Mucosa of stomach (tissue), 1 donor: ENCODE data around the gene SVIL.
"Not testable (repeated sequence)": the region's sequence is repeated elsewhere in the genome, so short reads cannot be mapped to it uniquely, and the experiment has no call there.

Source experiments
- H3K27me3 ChIP-seq: one replicate; pipeline ENCODE4 v1.7.0; 2013; ENCODE audit warnings: mild to moderate bottlenecking, low read length; ENCODE audit not compliant: control insufficient read depth, insufficient read depth
- H3K36me3 ChIP-seq: one replicate; pipeline ENCODE4 v1.7.0; 2013; ENCODE audit warnings: low read length; ENCODE audit not compliant: control insufficient read depth, insufficient read depth
- H3K4me1 ChIP-seq: one replicate; pipeline ENCODE4 v1.7.0; 2013; ENCODE audit warnings: mild to moderate bottlenecking, low read length; ENCODE audit not compliant: control insufficient read depth, insufficient read depth
- H3K4me3 ChIP-seq: one replicate; pipeline ENCODE4 v1.7.0; 2013; ENCODE audit warnings: low read length
- H3K9ac ChIP-seq: one replicate; pipeline ENCODE4 v1.7.0; 2013; ENCODE audit warnings: mild to moderate bottlenecking, low read length, moderate library complexity
- H3K9me3 ChIP-seq: one replicate; pipeline ENCODE4 v1.7.0; 2013; ENCODE audit warnings: mild to moderate bottlenecking, low read length, moderate library complexity; ENCODE audit not compliant: control insufficient read depth
- donor health status: Pancreatic carcinoma.

The SVIL gene

DNA sequence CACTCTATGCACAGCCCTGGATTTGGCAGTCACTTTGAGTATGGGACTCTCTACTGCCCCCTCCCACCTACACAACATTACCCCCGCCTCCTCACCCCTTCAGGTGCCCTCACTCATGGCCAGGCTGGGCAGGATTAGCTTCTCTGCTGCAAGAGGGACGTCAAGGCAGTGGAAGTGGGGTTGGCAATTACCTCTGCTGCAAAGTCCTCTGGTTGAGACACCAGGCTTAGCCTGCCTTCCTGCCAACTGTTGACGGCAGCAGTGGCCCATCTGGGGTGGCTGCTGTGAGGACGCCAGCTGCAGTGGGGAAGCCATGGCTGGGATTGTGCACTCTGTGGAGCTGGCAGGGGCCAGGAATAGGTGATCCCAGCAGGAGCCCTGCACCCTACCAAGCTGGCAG, 26.7 kb downstream of the SVIL start:
- Histone ChIP-seq H3K4me1 (no peaks in the 10 kb centered on the region), H3K9me3 (no peaks in the 10 kb centered on the region), H3K4me3 (no peak overlapping the region), H3K36me3 (no peaks in the 10 kb centered on the region), H3K9ac (no peak overlapping the region), H3K27me3 (no peaks in the 10 kb centered on the region)

DNA sequence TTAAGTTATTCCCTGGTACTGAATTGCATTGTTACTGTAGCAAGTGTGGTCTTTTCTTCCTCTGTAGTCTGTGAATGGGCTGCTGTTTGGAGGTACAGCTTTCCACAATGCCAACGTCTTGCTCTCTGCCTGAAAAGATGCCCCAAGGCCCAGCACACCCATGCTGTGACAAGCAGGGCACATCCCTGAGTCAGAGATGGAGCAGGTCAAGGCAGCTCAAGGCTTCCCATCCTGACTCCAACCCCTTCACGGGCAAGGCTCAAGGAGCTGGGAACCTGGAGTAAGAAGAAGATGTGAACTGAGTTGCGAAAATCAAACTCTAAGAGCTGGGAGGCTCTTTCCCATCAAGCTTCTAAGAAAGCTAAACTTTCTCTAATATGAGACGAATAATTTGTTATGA, 27.2 kb downstream of the SVIL start:
- Histone ChIP-seq H3K9me3 (no peaks in the 10 kb centered on the region), H3K9ac (no peak overlapping the region), H3K4me1 (no peaks in the 10 kb centered on the region)

DNA sequence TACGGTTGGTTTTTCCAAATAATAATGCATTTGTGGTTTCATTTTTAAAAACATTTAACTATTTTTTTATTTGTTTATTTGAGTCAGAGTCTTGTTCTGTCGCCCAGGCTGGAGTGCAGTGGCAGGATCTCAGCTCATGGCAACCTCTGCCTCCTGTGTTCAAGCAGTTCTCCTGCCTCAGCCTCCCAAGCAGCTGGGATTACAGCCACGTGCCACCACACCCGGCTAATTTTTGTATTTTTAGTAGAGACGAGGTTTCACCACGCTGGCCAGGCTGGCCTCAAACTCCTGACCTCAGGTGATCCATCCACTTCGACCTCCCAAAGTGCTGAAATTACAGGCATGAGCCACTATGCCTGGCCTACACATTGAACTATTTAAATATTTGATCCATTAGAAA, 28.1 kb downstream of the SVIL start:
- not testable (repeated sequence) for H3K27me3 ChIP-seq, H3K9ac ChIP-seq, H3K9me3 ChIP-seq, H3K4me3 ChIP-seq, H3K4me1 ChIP-seq, H3K36me3 ChIP-seq

More for the DNA sequence above, 27.2 kb downstream of the SVIL start:
- Histone ChIP-seq H3K4me3 (no peak overlapping the region), H3K36me3 (no peaks in the 10 kb centered on the region), H3K27me3 (no peaks in the 10 kb centered on the region)

DNA sequence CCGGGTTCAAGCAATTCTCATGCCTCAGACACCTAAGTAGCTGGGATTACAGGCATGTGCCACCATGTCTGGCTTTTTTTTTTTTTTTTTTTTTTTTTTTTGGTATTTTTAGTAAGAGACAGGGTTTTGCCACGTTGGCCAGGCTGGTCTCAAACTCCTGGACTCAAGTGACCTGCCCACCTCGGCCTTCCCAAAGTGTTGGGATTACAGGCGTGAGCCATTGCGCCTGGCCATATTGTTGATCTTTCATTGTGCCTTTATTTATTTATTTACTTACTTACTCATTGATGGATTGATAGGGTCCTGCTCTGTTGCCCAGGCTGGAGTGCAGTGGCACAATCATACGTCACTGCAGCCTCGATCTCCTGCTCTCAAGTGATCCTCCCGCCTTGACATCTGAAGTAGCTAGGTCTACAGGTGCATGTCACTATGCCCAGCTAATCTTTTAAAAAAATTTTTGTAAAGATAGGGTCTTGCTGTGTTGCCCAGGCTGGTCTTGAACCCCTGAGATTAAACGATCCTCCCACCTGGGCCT, 30.4 kb downstream of the SVIL start:
- Histone ChIP-seq H3K9me3 (no peaks in the 10 kb centered on the region), H3K36me3 (no peaks in the 10 kb centered on the region), H3K4me3 (no peak overlapping the region), H3K27me3 (no peaks in the 10 kb centered on the region), H3K9ac (no peak overlapping the region), H3K4me1 (no peaks in the 10 kb centered on the region)

DNA sequence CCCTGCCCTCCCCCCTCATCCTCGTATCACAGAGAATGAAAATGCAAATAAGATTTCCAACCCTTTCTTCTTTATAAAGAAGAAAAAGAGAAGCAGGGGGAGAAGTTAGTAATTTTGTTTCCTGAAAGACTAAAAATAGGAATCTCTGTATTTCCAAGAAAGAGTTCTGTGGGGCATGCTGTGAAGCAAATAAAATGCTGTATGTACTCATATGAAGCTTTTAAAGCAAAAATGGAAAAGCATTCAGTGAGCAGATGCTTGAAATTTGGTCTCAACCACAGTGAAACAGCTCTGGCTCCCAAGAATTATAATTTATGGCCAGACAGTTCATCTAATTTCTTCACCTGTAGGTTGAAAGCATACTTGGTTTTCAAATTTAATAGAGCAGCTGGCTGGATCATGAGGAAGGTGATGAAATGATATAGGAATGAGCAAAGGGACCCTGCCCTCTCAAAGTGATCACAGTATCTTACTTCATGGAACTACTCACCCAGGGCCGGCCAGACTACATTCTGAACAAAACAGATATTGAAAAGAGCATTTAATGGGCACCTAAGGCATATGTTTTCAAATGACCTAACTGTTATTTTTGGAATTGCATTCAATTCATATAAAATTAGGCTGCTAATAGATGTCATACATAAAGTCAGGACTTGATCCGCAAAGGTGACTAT, 31.4 kb downstream of the SVIL start:
- Histone ChIP-seq H3K27me3 (no peaks in the 10 kb centered on the region), H3K4me1 (no peaks in the 10 kb centered on the region), H3K36me3 (no peaks in the 10 kb centered on the region), H3K9me3 (no peaks in the 10 kb centered on the region), H3K4me3 (no peak overlapping the region), H3K9ac (no peak overlapping the region)

DNA sequence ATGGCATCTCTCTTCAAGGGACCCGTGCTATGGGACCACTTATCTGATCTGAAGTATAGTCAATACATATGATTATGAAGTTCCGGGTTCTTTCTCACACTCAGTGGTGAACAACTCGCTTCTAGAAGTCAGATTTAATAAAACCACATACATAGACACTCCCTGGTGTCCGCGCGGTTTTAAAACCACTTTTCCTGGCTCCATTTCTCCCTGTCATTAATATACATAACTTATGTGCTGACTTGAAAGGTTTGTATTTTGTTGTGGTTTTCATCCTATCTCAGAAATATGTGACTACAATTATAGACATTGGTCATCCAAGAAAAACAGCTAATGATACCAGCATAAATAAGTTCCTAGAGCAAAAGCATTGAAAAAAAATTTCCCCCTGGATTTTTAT, 34.0 kb downstream of the SVIL start:
- Histone ChIP-seq H3K27me3 (no peaks in the 10 kb centered on the region), H3K4me3 (no peak overlapping the region), H3K9ac (no peak overlapping the region), H3K36me3 (no peaks in the 10 kb centered on the region), H3K9me3 (no peaks in the 10 kb centered on the region), H3K4me1 (no peaks in the 10 kb centered on the region)

DNA sequence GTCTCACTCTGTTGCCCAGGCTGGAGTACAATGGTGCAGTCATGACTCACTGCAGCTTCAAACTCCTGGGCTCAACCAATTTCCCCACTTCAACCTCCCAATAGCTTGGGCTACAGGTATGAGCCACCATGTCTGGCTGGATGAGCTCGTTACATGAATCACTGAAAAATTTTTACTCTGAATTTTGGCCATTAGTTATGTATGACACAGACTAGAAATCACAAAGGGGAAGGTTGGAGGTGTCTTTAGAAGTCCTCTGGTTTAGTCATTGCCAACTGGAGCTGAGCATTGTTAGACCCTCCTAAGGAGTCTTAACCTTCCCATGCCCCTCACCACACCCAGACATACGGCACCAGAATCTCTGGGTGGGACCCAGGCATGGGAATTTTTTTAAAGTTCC, 34.7 kb downstream of the SVIL start:
- no peaks in the 10 kb centered on the region for H3K9me3 ChIP-seq
- no peak overlapping the region for H3K4me3 ChIP-seq
- no peaks in the 10 kb centered on the region for H3K27me3 ChIP-seq
- H3K9ac ChIP-seq = no peak overlapping the region
- no peaks in the 10 kb centered on the region for H3K4me1 ChIP-seq
- no peaks in the 10 kb centered on the region for H3K36me3 ChIP-seq

DNA sequence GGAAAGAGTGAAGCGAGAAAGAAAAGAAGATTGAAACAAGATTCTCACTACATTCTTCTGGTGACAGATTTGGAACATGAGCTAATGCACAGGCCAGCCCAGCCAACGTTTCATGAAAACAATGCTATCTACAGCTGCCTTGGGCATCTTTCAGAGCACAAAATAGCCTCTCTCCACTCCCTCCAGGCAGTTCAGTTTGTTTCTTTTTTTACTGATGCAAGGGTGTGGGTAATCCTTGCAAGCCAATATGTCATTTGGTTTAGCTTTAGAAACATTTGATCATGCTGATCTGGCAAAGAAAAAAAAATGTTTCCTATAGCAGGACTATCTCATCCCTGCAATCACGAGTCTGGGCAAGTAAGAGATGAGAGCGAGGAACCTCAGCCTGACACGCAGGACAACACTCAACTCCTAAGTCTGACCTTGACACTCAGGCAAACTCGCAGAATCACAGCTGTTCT, 35.9 kb downstream of the SVIL start:
- H3K27me3 ChIP-seq = no peaks in the 10 kb centered on the region
- no peak overlapping the region for H3K9ac ChIP-seq
- no peaks in the 10 kb centered on the region for H3K4me1 ChIP-seq
- H3K4me3 ChIP-seq = no peak overlapping the region
- H3K9me3 ChIP-seq = no peaks in the 10 kb centered on the region
- no peaks in the 10 kb centered on the region for H3K36me3 ChIP-seq

DNA sequence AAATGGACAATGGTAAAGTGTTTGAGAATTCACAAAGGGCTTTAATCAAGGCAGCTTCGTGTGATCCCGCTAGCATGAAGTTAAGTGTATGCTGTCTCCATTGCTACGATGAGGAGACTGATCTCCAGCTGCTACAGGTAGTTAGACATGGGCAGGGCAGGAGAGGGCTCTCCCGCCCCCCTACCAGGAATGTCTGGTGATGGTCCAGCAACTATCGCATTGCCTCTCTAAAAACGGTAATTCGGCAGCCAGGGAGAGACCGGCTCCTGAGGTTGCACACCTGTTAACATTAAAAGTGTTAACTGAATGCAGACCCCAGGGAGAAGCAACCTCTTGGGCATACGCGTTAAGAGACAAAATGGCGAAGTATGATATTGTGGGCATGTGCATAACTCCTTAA, 37.9 kb downstream of the SVIL start:
- H3K4me3 ChIP-seq = no peak overlapping the region
- no peaks in the 10 kb centered on the region for H3K27me3 ChIP-seq
- no peaks in the 10 kb centered on the region for H3K36me3 ChIP-seq
- no peaks in the 10 kb centered on the region for H3K9me3 ChIP-seq
- no peak overlapping the region for H3K9ac ChIP-seq
- no peaks in the 10 kb centered on the region for H3K4me1 ChIP-seq

DNA sequence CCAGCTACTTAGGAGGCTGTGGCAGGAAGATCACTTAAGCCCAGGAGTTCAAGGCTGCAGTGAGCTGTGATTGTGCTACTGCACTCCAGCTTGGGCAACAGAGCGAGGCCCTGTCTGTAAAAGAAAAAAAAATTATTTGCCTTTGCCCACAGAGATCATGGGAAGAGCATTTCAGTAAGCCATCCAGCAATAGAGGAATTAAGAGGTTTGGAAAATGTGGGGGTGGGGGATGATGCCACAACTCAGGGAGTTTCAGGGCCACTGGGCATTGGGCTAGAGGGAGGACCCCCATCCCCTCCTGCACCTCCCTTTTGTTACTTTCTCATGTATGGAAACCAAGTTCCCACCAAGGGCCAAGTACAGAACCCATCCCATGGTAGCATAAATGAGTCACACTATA, 38.4 kb downstream of the SVIL start:
- H3K36me3 ChIP-seq = no peaks in the 10 kb centered on the region
- H3K4me3 ChIP-seq = no peak overlapping the region
- no peaks in the 10 kb centered on the region for H3K9me3 ChIP-seq
- no peaks in the 10 kb centered on the region for H3K27me3 ChIP-seq
- no peak overlapping the region for H3K9ac ChIP-seq
- no peaks in the 10 kb centered on the region for H3K4me1 ChIP-seq

DNA sequence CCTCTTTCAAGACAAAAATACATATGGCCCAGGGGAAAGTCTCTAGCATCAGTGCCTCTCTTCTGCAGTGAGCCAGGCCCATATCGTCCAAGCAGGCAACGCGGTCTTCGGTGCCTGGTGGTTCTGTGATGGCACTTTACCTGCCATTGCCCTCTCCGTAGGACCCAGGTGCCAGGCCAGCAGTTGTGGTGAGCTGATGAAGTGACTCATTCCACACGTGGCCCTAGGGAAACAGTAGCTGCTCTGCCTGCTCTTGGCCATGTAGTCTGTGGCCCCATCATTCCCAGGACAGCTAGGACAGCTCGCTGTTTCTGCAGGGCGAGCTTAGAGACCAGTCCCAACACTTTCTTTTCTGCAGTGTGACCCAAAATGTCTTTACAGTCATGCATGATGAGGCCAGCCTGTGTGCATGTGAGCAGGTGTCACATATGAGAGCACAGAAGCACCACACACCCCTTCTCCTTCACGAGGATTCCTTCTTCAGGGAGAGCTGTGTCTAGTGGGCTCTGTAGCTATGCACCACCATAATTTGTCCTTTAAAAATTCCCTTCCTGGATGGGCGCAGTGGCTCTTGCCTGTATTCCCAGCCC, 39.0 kb downstream of the SVIL start:
- Histone ChIP-seq H3K9ac (no peak overlapping the region), H3K9me3 (no peaks in the 10 kb centered on the region), H3K4me1 (peaks cover 4% of the 10 kb centered on the region), H3K27me3 (no peaks in the 10 kb centered on the region), H3K4me3 (no peak overlapping the region), H3K36me3 (no peaks in the 10 kb centered on the region)

DNA sequence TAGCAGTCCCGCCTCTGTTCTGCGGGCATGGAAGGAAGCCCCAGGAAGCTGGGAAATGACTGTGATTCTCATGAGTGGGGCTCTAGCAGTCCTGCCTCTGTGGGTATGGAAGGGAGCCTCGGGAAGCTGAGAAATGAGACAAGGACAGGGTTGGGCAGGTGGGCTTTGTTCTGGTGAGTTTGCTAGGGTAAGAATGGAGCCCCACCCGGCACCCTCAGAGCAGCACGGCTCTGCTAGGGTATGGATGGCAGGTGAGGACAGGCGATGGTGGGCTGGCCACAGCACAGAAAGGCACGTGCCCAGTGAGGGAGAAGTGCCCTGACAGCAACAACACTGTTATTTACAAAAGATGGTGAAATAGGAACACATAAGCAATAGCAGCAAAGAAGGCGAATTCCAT, 39.6 kb downstream of the SVIL start:
- H3K4me1 ChIP-seq = peaks cover 10% of the 10 kb centered on the region
- H3K27me3 ChIP-seq = no peaks in the 10 kb centered on the region
- no peak overlapping the region for H3K9ac ChIP-seq
- H3K9me3 ChIP-seq = no peaks in the 10 kb centered on the region
- H3K36me3 ChIP-seq = no peaks in the 10 kb centered on the region
- no peak overlapping the region for H3K4me3 ChIP-seq
